Trophoblast cell (in vitro differentiated cells and primary cell): ENCODE measurements around the gene PHOX2A.
A peak's percentile ranks its signal among the peaks of the same experiment; 100 is the strongest.

ENCODE experiments used
- DNase-seq, 2 donors: peaks; one replicate each; pipeline ENCODE4 v3.0.0-alpha.2; 2016
- H2AFZ ChIP-seq: 2 replicates; pipeline ENCODE4 v1.6.1; 2013; ENCODE audit warnings: low read length, moderate library complexity, mild to moderate bottlenecking; ENCODE audit not compliant: insufficient read depth, poor library complexity
- H2AK5ac ChIP-seq: 2 replicates; pipeline ENCODE4 v1.6.1; 2013; ENCODE audit warnings: mild to moderate bottlenecking, low read length
- H2BK120ac ChIP-seq: 2 replicates; pipeline ENCODE4 v1.6.1; 2013; ENCODE audit warnings: low read length, mild to moderate bottlenecking, moderate library complexity; ENCODE audit not compliant: insufficient read depth, poor library complexity
- H2BK12ac ChIP-seq: 2 replicates; pipeline ENCODE4 v1.6.1; 2013; ENCODE audit warnings: mild to moderate bottlenecking, low read length, moderate library complexity
- H2BK5ac ChIP-seq: 2 replicates; pipeline ENCODE4 v1.6.1; 2013; ENCODE audit warnings: low read length, low read depth, moderate library complexity, mild to moderate bottlenecking; ENCODE audit not compliant: poor library complexity
- H3K14ac ChIP-seq: 2 replicates; pipeline ENCODE4 v1.6.1; 2013; ENCODE audit warnings: mild to moderate bottlenecking, low read length
- H3K18ac ChIP-seq: 2 replicates; pipeline ENCODE4 v1.6.1; 2013; ENCODE audit warnings: mild to moderate bottlenecking, low read length
- H3K23ac ChIP-seq: 2 replicates; pipeline ENCODE4 v1.6.1; 2013; ENCODE audit warnings: low read length
- H3K27ac ChIP-seq: 2 replicates; pipeline ENCODE4 v1.5.1; 2013; ENCODE audit warnings: low read depth, mild to moderate bottlenecking, inconsistent platforms, low read length, moderate library complexity
- H3K27me3 ChIP-seq: 2 replicates; pipeline ENCODE4 v1.6.1; 2013; ENCODE audit warnings: inconsistent platforms, mild to moderate bottlenecking, low read length, moderate library complexity; ENCODE audit not compliant: insufficient read depth
- H3K36me3 ChIP-seq, 2 experiments: 1 replicate in 1 of 2; 2 replicates in 1 of 2; pipeline ENCODE4 v1.6.1; 2013; ENCODE audit warnings: low read length in 2 of 2, mild to moderate bottlenecking in 2 of 2, moderate library complexity in 1 of 2; ENCODE audit not compliant: insufficient read depth in 2 of 2, control insufficient read depth in 1 of 2
- H3K4ac ChIP-seq: 2 replicates; pipeline ENCODE4 v1.6.1; 2013; ENCODE audit warnings: low read depth, mild to moderate bottlenecking, low read length, moderate library complexity
- H3K4me1 ChIP-seq, 2 experiments: 1 replicate in 1 of 2; 2 replicates in 1 of 2; pipeline ENCODE4 v1.6.1; 2013; ENCODE audit warnings: low read length in 2 of 2, mild to moderate bottlenecking in 2 of 2, moderate library complexity in 1 of 2; ENCODE audit not compliant: insufficient read depth in 2 of 2, control insufficient read depth in 1 of 2
- H3K4me2 ChIP-seq: 2 replicates; pipeline ENCODE4 v1.6.1; 2013; ENCODE audit warnings: inconsistent platforms, mild to moderate bottlenecking, low read length, moderate library complexity
- H3K4me3 ChIP-seq: 2 replicates; pipeline ENCODE4 v1.5.1; 2013; ENCODE audit warnings: mild to moderate bottlenecking, low read depth, low read length, inconsistent platforms
- H3K79me1 ChIP-seq: one replicate; pipeline ENCODE4 v1.6.1; 2013; ENCODE audit warnings: low read length
- H3K79me2 ChIP-seq: 2 replicates; pipeline ENCODE4 v1.6.1; 2013; ENCODE audit warnings: low read length, mild to moderate bottlenecking; ENCODE audit not compliant: control insufficient read depth, insufficient read depth, poor library complexity
- H3K9ac ChIP-seq: 2 replicates; pipeline ENCODE4 v1.6.1; 2013; ENCODE audit warnings: mild to moderate bottlenecking, low read length
- H3K9me3 ChIP-seq: 2 replicates; pipeline ENCODE4 v1.6.1; 2013; ENCODE audit warnings: low read depth, mild to moderate bottlenecking, control low read depth, inconsistent platforms, low read length; ENCODE audit not compliant: insufficient read depth
- H4K12ac ChIP-seq: 2 replicates; pipeline ENCODE4 v1.6.1; 2013; ENCODE audit warnings: low read depth, mild to moderate bottlenecking, low read length, moderate library complexity
- H4K8ac ChIP-seq: 2 replicates; pipeline ENCODE4 v1.6.1; 2013; ENCODE audit warnings: low read depth, mild to moderate bottlenecking, low read length, moderate library complexity
- H4K91ac ChIP-seq: one replicate; pipeline ENCODE4 v1.6.1; 2013; ENCODE audit warnings: low read depth, mild to moderate bottlenecking, low read length, moderate library complexity
- WGBS: extraction: QIAGEN DNeasy Blood & Tissue Kit; methylation state at CpG from one replicate; pipeline ENCODE4 v1.1.7; 2013; ENCODE audit warnings: missing lambda C conversion rate; ENCODE audit not compliant: insufficient read length, insufficient coverage; ENCODE audit errors: extremely low coverage; 5-methylcytosine and 5-hydroxymethylcytosine counted together

PHOX2A gene

DNA sequence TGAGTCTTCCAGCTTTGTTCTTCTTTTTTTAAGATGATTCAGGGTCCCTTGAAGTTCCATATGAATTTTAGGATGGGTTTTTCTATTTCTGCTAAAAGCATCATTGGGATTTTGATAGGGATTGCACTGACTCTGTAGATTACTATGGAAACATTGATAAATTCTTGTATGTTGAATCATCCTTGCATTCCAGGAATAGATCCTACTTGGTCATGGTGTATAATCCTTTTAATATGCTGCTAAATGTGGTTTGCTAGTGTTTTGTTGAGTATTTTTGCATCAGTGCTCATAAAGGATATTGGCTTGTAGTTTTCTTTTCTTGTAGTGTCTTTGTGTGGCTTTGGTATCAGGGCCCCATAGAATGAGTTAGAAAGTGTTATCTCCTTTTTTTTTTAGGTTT, 34.9 kb upstream of the PHOX2A start:
- no peak overlapping the region for H3K27ac ChIP-seq
- no peak overlapping the region for H2BK5ac ChIP-seq
- H3K36me3 ChIP-seq = no peaks in the 10 kb centered on the region
- H3K4me2 ChIP-seq = no peak overlapping the region
- peaks cover 3% of the 10 kb centered on the region for H3K9me3 ChIP-seq
- no peak overlapping the region for H2AFZ ChIP-seq
- no peak overlapping the region for H3K4me3 ChIP-seq
- no peak overlapping the region for H3K23ac ChIP-seq
- H3K4ac ChIP-seq = no peak overlapping the region
- DNase-seq = no peak
- no peak overlapping the region for H4K12ac ChIP-seq
- no peak overlapping the region for H3K14ac ChIP-seq
- H4K91ac ChIP-seq = no peak overlapping the region
- no peak overlapping the region for H2AK5ac ChIP-seq
- H3K9ac ChIP-seq = no peak overlapping the region
- no peak overlapping the region for H2BK120ac ChIP-seq
- H3K18ac ChIP-seq = no peak overlapping the region
- no peaks in the 10 kb centered on the region for H3K27me3 ChIP-seq
- H3K4me1 ChIP-seq = no peaks in the 10 kb centered on the region
- no peaks in the 10 kb centered on the region for H3K79me1 ChIP-seq
- H3K79me2 ChIP-seq = no peaks in the 10 kb centered on the region
- no peak overlapping the region for H4K8ac ChIP-seq
- no peak overlapping the region for H2BK12ac ChIP-seq

DNA sequence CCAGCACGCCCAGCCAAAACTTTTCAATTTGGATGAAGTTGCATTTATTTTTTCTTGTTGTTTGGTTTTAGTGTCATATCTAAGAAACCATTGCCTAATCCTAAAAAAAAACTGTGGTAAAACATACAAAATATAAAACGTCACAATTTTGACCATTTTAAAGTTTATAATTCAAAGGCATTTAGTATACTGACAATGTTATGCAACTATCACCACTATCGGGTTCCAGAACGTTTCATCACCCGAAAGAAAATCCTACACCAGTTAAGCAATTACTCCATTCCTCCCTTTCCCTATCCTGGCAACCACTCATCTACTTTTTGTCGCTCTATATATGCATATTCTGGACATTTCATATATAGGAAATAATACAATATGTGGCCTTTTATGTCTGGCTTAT, 30.5 kb upstream of the PHOX2A start:
- H3K9ac ChIP-seq = no peak overlapping the region

DNA sequence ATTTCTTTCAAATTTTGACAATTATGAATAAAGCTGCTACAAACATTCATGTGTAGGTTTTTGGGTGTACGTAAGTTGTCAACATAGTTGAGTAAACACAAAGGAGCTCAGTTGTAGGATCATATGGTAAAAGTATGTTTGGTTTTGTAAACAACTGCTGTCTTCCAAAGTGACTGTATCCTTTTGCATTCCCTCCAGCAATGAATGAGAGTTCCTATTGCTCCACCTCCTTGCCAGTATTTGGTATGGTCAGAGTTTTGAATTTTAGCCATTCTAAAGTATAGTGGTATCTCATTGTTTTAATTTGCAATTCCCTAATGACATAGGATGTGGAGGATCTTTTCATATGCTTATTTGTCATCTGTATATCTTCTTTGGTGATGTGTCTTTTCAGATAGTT, 28.0 kb upstream of the PHOX2A start:
- no peak overlapping the region for H3K27ac ChIP-seq
- H2AK5ac ChIP-seq = no peak overlapping the region
- no peak overlapping the region for H3K14ac ChIP-seq
- H2BK5ac ChIP-seq = no peak overlapping the region
- H4K91ac ChIP-seq = no peak overlapping the region
- H2BK12ac ChIP-seq = no peak overlapping the region
- no peak for DNase-seq
- H3K9me3 ChIP-seq = peaks cover 3% of the 10 kb centered on the region
- no peaks in the 10 kb centered on the region for H3K27me3 ChIP-seq
- no peak overlapping the region for H3K4me3 ChIP-seq
- no peaks in the 10 kb centered on the region for H3K36me3 ChIP-seq
- no peak overlapping the region for H4K8ac ChIP-seq
- H4K12ac ChIP-seq = no peak overlapping the region
- H3K23ac ChIP-seq = no peak overlapping the region
- H2BK120ac ChIP-seq = no peak overlapping the region
- H3K79me2 ChIP-seq = no peaks in the 10 kb centered on the region
- WGBS = no CpG with 5 or more reads among the region's 1 CpG
- no peak overlapping the region for H2AFZ ChIP-seq
- no peak overlapping the region for H3K4ac ChIP-seq
- no peak overlapping the region for H3K18ac ChIP-seq
- H3K4me1 ChIP-seq = no peaks in the 10 kb centered on the region
- no peaks in the 10 kb centered on the region for H3K79me1 ChIP-seq
- H3K4me2 ChIP-seq = no peak overlapping the region
- H3K9ac ChIP-seq = no peak overlapping the region

More for the DNA sequence above, 30.5 kb upstream of the PHOX2A start:
- no peak overlapping the region for H4K8ac ChIP-seq
- no peaks in the 10 kb centered on the region for H3K79me2 ChIP-seq
- H3K4me3 ChIP-seq = no peak overlapping the region
- H3K79me1 ChIP-seq = no peaks in the 10 kb centered on the region
- no CpG with 5 or more reads among the region's 6 CpGs for WGBS
- H3K27me3 ChIP-seq = no peaks in the 10 kb centered on the region
- H3K4me1 ChIP-seq = no peaks in the 10 kb centered on the region
- H2AK5ac ChIP-seq = no peak overlapping the region
- no peak overlapping the region for H3K23ac ChIP-seq
- H3K18ac ChIP-seq = no peak overlapping the region
- no peak overlapping the region for H3K27ac ChIP-seq
- H3K4me2 ChIP-seq = no peak overlapping the region
- H3K4ac ChIP-seq = no peak overlapping the region
- H2BK12ac ChIP-seq = no peak overlapping the region
- H2BK5ac ChIP-seq = no peak overlapping the region
- no peak overlapping the region for H2BK120ac ChIP-seq
- DNase-seq = peak in 1 of 2 donors; percentile 32
- no peaks in the 10 kb centered on the region for H3K36me3 ChIP-seq
- H4K12ac ChIP-seq = no peak overlapping the region
- peaks cover 3% of the 10 kb centered on the region for H3K9me3 ChIP-seq
- H2AFZ ChIP-seq = no peak overlapping the region
- no peak overlapping the region for H3K14ac ChIP-seq
- H4K91ac ChIP-seq = no peak overlapping the region

DNA sequence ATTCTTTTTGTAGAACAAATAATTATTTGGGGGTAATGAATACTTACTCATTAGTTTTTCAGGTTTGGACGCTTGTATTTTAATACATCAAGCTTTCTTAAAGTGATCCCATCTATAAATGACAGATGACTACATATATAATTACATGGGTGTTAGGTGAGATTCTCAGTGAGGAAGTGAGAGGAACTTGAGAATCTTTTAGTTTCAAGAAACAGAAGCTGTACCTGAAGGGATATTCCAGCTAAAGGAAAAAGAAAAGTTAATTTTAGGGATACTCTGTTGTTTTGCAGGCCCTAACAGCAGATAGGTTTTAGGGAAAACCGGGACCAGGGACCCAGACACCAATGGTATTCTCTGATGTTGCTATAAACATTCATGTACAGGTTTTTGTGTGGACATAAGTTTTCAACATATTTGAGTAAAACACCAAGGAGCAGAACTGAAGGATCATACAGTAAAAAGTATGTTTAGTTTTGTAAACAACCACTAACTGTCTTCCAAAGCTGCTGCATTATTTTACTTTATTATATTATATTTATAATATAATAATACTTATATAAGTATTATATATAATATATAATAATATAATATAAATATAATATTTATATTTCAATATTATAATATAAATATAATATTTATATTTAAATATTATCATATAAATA, 24.1 kb upstream of the PHOX2A start:
- no peak overlapping the region for H4K91ac ChIP-seq
- no peak overlapping the region for H4K8ac ChIP-seq
- H3K79me2 ChIP-seq = no peaks in the 10 kb centered on the region
- H3K4me1 ChIP-seq = no peaks in the 10 kb centered on the region
- H4K12ac ChIP-seq = no peak overlapping the region
- no CpG with 5 or more reads among the region's 2 CpGs for WGBS
- no peak overlapping the region for H3K18ac ChIP-seq
- H3K36me3 ChIP-seq = no peaks in the 10 kb centered on the region
- H3K9me3 ChIP-seq = no peaks in the 10 kb centered on the region
- no peak overlapping the region for H2AFZ ChIP-seq
- H2BK5ac ChIP-seq = no peak overlapping the region
- no peak overlapping the region for H2AK5ac ChIP-seq
- no peak overlapping the region for H3K23ac ChIP-seq
- H3K4me3 ChIP-seq = no peak overlapping the region
- H3K27me3 ChIP-seq = no peaks in the 10 kb centered on the region
- H3K9ac ChIP-seq = no peak overlapping the region
- H3K4me2 ChIP-seq = no peak overlapping the region
- H3K27ac ChIP-seq = no peak overlapping the region
- H3K79me1 ChIP-seq = no peaks in the 10 kb centered on the region
- H2BK120ac ChIP-seq = no peak overlapping the region
- no peak overlapping the region for H2BK12ac ChIP-seq
- no peak overlapping the region for H3K14ac ChIP-seq
- no peak for DNase-seq
- no peak overlapping the region for H3K4ac ChIP-seq
